Keratinocyte (primary cell): ENCODE results near the gene HOXC9. TPM values are rescaled to one million over a fixed set of nuclear protein-coding genes. Genes with fewer than 3 reads are reported as not detected.

Experiments used
- DNase-seq: peaks from one replicate; pipeline ENCODE4 v3.0.0-alpha.2; 2011; ENCODE audit warnings: low read depth, missing footprints, low spot score
- FAIRE-seq: peaks from 2 replicates; lab custom pipeline; 2011; peaks lifted over from hg19 to GRCh38; lab: Jason Lieb, UNC
- H2AFZ ChIP-seq: 2 replicates; pipeline ENCODE4 v1.6.0; 2012; ENCODE audit warnings: low read length, control low read depth, inconsistent platforms; ENCODE audit not compliant: control insufficient read depth
- H3K27ac ChIP-seq: 2 replicates; pipeline ENCODE4 v1.5.1; 2011; ENCODE audit warnings: low read length; ENCODE audit not compliant: control insufficient read depth, insufficient read depth
- H3K27me3 ChIP-seq: 3 replicates; pipeline ENCODE4 v1.6.0; 2011; ENCODE audit warnings: low read length; ENCODE audit not compliant: control insufficient read depth, insufficient read depth; ENCODE audit errors: extremely low read depth
- H3K36me3 ChIP-seq, 2 experiments: 2 replicates in 1 of 2; 3 replicates in 1 of 2; pipeline ENCODE4 v1.5.1; 2011; ENCODE audit warnings: low read length in 2 of 2, mild to moderate bottlenecking in 1 of 2; ENCODE audit not compliant: control insufficient read depth in 2 of 2, insufficient read depth in 2 of 2; ENCODE audit errors: extremely low read depth in 1 of 2
- H3K4me1 ChIP-seq: 3 replicates; pipeline ENCODE4 v1.5.1; 2011; ENCODE audit warnings: low read length; ENCODE audit not compliant: control insufficient read depth, insufficient read depth; ENCODE audit errors: extremely low read depth
- H3K4me2 ChIP-seq: 3 replicates; pipeline ENCODE4 v1.6.0; 2011; ENCODE audit warnings: low read depth, low read length; ENCODE audit not compliant: control insufficient read depth, insufficient read depth; ENCODE audit errors: extremely low read depth
- H3K4me3 ChIP-seq, 3 experiments: fragments of 200-600 bp in 1 of 3; sonication (generic) in 1 of 3; 2 replicates in 2 of 3; 3 replicates in 1 of 3; pipeline ENCODE4 v1.5.1; 2011 to 2016; ENCODE audit warnings: low read length in 3 of 3, mild to moderate bottlenecking in 3 of 3, control low read depth in 2 of 3, inconsistent platforms in 1 of 3, low read depth in 1 of 3, mixed read lengths in 1 of 3, mixed run types in 1 of 3, moderate library complexity in 1 of 3; ENCODE audit not compliant: control insufficient read depth in 2 of 3, insufficient read depth in 2 of 3; ENCODE audit errors: extremely low read depth in 1 of 3
- H3K79me2 ChIP-seq: 2 replicates; pipeline ENCODE4 v1.6.0; 2012; ENCODE audit warnings: low read length; ENCODE audit not compliant: control insufficient read depth, insufficient read depth
- H3K9ac ChIP-seq: 3 replicates; pipeline ENCODE4 v1.6.0; 2011; ENCODE audit warnings: low read length; ENCODE audit not compliant: control insufficient read depth, insufficient read depth; ENCODE audit errors: extremely low read depth
- H3K9me1 ChIP-seq: 3 replicates; pipeline ENCODE4 v1.6.0; 2011; ENCODE audit warnings: low read length; ENCODE audit not compliant: control insufficient read depth, insufficient read depth; ENCODE audit errors: extremely low read depth
- H3K9me3 ChIP-seq: 2 replicates; pipeline ENCODE4 v1.5.1; 2012; ENCODE audit warnings: low read depth, low read length; ENCODE audit not compliant: control insufficient read depth
- H4K20me1 ChIP-seq: 3 replicates; pipeline ENCODE4 v1.6.0; 2011; ENCODE audit warnings: low read length; ENCODE audit not compliant: control insufficient read depth, insufficient read depth; ENCODE audit errors: extremely low read depth
- EZH2 ChIP-seq: IDR thresholded peaks from one replicate; pipeline ENCODE4 v1.6.1; 2012; ENCODE audit warnings: inconsistent platforms, mild to moderate bottlenecking, low read length, moderate library complexity
- dilution Hi-C: fragments of 300-500 bp; cut with MboI; formaldehyde crosslinking; loops from one replicate; pipeline ENCODE4 v1.7.0; 2020; ENCODE audit warnings: low sequenced_read_pairs; ENCODE audit not compliant: extremely low pct_ligation_motif_present
- polyA plus RNA-seq, 5 experiments: library from polyadenylated mRNA; depleted of rRNA in 3 of 5; stranded (reverse) in 3 of 5; stranded (forward) in 1 of 5; unstranded in 1 of 5; fragments of >200 nt; gene quantifications; 1 replicate in 1 of 5; 2 replicates in 3 of 5; 3 replicates in 1 of 5; pipeline versions ENCODE4 v1.2.1 to v1.2.3, GENCODE V29; 2011 to 2012; ENCODE audit warnings: missing spikeins in 2 of 5, low read depth in 1 of 5, low replicate concordance in 1 of 5
- TF ChIP-seq, protein P1 (sequence below), 3 experiments: IDR thresholded peaks in 1 of 3; conservative IDR thresholded peaks in 1 of 3; optimal IDR thresholded peaks in 1 of 3; 2 replicates in 2 of 3; 3 replicates in 1 of 3; pipeline versions ENCODE3 to v1.5.1; 2011; ENCODE audit warnings: low read length in 3 of 3, mild to moderate bottlenecking in 3 of 3, moderate library complexity in 2 of 3, control low read depth in 1 of 3, inconsistent platforms in 1 of 3; ENCODE audit not compliant: insufficient read depth in 2 of 3; ENCODE audit errors: extremely low read depth in 1 of 3

Gene HOXC9
- polyA plus RNA-seq, 1 donor (not counting 4 experiments of a cell fraction or from before 2014, with no cell fraction given) = 1.8 TPM

DNA sequence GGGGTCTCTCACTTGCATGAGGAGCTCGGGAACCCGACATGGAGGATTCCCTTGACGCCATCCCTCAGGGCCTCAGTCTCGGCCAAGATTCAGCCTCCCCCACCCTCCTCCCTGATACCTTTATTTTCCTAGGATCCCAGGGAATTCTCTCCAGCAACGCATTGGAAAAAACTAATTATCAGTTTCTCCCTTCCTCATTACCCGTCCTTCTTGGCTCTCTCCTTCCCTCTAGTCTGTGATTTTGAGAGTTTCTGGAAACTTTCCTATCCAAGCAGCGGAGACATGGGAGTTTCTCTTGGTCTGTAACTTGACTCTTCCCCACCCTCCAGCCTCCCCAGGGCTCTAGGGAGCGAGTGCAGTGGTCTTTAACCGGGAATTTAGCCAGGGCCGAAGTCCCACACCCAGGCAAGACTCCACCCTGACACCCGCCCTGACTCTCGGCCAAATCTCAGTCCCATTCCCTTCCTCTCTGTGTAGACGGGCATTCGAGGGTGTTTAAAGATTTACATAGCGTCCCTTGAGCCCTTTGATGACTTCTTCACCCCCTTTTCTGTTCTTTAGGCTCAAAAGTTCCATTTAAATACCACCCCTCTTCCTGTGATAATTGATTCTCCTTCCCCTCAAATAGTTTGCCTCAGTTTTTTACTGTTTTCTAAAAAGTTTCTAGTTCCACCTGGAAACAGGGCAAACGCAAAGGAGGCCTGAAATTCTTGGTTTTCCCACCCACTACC is 39.6 kb downstream of the HOXC9 start:
- no peaks in the 10 kb centered on the region for H3K9me1 ChIP-seq
- no peak overlapping the region for H3K9ac ChIP-seq
- no peaks in the 10 kb centered on the region for H3K36me3 ChIP-seq
- no peaks in the 10 kb centered on the region for H3K9me3 ChIP-seq
- DNase-seq = no peak
- no peaks in the 10 kb centered on the region for H3K79me2 ChIP-seq
- TF ChIP-seq EZH2 = no peak
- TF ChIP-seq, protein P1, sequence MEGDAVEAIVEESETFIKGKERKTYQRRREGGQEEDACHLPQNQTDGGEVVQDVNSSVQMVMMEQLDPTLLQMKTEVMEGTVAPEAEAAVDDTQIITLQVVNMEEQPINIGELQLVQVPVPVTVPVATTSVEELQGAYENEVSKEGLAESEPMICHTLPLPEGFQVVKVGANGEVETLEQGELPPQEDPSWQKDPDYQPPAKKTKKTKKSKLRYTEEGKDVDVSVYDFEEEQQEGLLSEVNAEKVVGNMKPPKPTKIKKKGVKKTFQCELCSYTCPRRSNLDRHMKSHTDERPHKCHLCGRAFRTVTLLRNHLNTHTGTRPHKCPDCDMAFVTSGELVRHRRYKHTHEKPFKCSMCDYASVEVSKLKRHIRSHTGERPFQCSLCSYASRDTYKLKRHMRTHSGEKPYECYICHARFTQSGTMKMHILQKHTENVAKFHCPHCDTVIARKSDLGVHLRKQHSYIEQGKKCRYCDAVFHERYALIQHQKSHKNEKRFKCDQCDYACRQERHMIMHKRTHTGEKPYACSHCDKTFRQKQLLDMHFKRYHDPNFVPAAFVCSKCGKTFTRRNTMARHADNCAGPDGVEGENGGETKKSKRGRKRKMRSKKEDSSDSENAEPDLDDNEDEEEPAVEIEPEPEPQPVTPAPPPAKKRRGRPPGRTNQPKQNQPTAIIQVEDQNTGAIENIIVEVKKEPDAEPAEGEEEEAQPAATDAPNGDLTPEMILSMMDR (optimal IDR thresholded peaks at IDR 0.05 in 1 of 3, IDR thresholded peaks at IDR 0.05 in 1 of 3, conservative IDR thresholded peaks at IDR 0.05 in 1 of 3; ENCODE audit: extremely low read depth in 1 of 3, insufficient read depth in 2 of 3, low read length in 3 of 3) = no peak
- H3K4me2 ChIP-seq = no peak overlapping the region
- no peaks in the 10 kb centered on the region for H4K20me1 ChIP-seq
- no peak overlapping the region for H3K27ac ChIP-seq
- no peak for FAIRE-seq
- H3K27me3 ChIP-seq = peaks cover 3% of the 10 kb centered on the region
- dilution Hi-C loops = no loop called here
- no peak overlapping the region for H3K4me3 ChIP-seq
- H3K4me1 ChIP-seq = peaks cover 31% of the 10 kb centered on the region
- no peak overlapping the region for H2AFZ ChIP-seq

DNA sequence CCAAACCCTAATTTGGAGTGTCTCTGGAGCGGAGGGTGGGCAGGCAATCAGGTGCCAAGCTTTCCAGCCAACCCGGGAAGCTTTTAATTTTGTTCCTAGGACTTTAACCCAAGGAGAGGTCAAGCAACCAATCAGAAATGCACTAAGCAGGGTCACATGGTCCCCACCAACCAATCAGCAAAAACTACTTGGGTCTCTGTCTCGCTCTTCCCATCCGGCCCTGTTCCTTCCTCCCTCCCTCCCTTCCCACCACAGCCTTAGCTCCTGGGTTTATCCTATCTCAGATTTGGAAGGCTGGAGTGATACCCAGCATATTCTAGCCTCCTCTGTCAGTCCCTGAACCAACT is 40.2 kb downstream of the HOXC9 start:
- no peak for DNase-seq
- no peak overlapping the region for H3K9ac ChIP-seq
- no peak overlapping the region for H2AFZ ChIP-seq
- peaks cover 3% of the 10 kb centered on the region for H3K27me3 ChIP-seq
- no peak for TF ChIP-seq EZH2
- TF ChIP-seq, protein P1 (optimal IDR thresholded peaks at IDR 0.05 in 1 of 3, IDR thresholded peaks at IDR 0.05 in 1 of 3, conservative IDR thresholded peaks at IDR 0.05 in 1 of 3; ENCODE audit: extremely low read depth in 1 of 3, insufficient read depth in 2 of 3, low read length in 3 of 3) = no peak
- no peaks in the 10 kb centered on the region for H3K79me2 ChIP-seq
- no peak overlapping the region for H3K27ac ChIP-seq
- no peak overlapping the region for H3K4me2 ChIP-seq
- dilution Hi-C loops = no loop called here
- no peaks in the 10 kb centered on the region for H3K9me1 ChIP-seq
- peaks cover 31% of the 10 kb centered on the region for H3K4me1 ChIP-seq
- H3K36me3 ChIP-seq = no peaks in the 10 kb centered on the region
- H3K9me3 ChIP-seq = no peaks in the 10 kb centered on the region
- H4K20me1 ChIP-seq = no peaks in the 10 kb centered on the region
- FAIRE-seq = no peak
- no peak overlapping the region for H3K4me3 ChIP-seq
